Astrocyte (in vitro differentiated cells and primary cell): ENCODE measurements around the gene TBX5.

Source experiments
- EZH2 ChIP-seq: IDR thresholded peaks from 2 replicates; pipeline ENCODE4 v1.6.1; 2012; ENCODE audit warnings: mild to moderate bottlenecking, low read length, inconsistent platforms; ENCODE audit not compliant: insufficient read depth
- TF ChIP-seq, protein P1 (sequence below): IDR thresholded peaks from 2 replicates; pipeline ENCODE4 v1.5.1; 2011; ENCODE audit warnings: low read depth, mild to moderate bottlenecking, inconsistent platforms, low read length, moderate library complexity; ENCODE audit not compliant: insufficient read depth

DNA sequence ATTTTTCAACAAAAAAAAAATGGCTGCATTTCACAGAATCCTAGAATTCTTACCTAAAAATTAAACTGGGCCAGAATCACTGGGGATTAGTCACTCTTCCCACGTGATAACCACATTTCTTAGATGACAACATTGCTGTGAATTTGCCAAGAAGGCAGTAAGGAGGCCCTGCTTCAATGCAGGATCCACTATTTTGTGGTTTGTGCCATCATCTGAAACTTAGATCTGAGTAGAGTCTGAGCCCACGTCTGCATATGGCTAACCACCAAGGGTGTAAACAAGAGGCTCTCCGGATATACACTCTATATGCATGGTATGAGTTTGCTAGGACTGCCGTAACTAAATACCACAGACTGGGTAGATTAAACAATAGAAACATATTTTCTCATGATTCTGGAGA is 24.4 kb upstream of the TBX5 start:
- TF ChIP-seq, protein P1, sequence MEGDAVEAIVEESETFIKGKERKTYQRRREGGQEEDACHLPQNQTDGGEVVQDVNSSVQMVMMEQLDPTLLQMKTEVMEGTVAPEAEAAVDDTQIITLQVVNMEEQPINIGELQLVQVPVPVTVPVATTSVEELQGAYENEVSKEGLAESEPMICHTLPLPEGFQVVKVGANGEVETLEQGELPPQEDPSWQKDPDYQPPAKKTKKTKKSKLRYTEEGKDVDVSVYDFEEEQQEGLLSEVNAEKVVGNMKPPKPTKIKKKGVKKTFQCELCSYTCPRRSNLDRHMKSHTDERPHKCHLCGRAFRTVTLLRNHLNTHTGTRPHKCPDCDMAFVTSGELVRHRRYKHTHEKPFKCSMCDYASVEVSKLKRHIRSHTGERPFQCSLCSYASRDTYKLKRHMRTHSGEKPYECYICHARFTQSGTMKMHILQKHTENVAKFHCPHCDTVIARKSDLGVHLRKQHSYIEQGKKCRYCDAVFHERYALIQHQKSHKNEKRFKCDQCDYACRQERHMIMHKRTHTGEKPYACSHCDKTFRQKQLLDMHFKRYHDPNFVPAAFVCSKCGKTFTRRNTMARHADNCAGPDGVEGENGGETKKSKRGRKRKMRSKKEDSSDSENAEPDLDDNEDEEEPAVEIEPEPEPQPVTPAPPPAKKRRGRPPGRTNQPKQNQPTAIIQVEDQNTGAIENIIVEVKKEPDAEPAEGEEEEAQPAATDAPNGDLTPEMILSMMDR = no peak
- TF ChIP-seq EZH2 = no peak
